NCI-H1694 (cell line): ENCODE measurements around the gene CYP3A7.
"Not testable (repeated sequence)": the region's sequence is repeated elsewhere in the genome, so short reads cannot be mapped to it uniquely, and the experiment has no call there.

Source experiments
- DNase-seq: peaks from one replicate; lab custom pipeline; 2025; lab: John Stamatoyannopoulos, UW

The CYP3A7 gene

DNA sequence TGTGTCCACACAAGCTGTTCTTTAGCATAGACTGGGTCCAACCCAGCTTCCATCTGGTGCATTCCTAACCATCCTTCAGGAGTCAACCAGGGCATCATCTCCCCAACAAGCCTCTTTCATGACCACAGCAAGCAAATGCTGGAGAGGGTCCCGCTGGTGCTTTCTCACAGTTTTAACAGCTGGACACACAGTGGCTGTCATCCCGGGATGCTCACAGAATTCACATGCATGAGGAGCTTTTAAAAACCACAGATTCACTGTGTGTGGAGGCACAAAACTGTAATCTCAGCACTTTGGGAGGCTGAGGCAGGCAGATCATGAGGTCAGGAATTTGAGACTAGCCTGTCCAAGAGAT, 6.4 kb upstream of the CYP3A7 start:
- no peak for DNase-seq

DNA sequence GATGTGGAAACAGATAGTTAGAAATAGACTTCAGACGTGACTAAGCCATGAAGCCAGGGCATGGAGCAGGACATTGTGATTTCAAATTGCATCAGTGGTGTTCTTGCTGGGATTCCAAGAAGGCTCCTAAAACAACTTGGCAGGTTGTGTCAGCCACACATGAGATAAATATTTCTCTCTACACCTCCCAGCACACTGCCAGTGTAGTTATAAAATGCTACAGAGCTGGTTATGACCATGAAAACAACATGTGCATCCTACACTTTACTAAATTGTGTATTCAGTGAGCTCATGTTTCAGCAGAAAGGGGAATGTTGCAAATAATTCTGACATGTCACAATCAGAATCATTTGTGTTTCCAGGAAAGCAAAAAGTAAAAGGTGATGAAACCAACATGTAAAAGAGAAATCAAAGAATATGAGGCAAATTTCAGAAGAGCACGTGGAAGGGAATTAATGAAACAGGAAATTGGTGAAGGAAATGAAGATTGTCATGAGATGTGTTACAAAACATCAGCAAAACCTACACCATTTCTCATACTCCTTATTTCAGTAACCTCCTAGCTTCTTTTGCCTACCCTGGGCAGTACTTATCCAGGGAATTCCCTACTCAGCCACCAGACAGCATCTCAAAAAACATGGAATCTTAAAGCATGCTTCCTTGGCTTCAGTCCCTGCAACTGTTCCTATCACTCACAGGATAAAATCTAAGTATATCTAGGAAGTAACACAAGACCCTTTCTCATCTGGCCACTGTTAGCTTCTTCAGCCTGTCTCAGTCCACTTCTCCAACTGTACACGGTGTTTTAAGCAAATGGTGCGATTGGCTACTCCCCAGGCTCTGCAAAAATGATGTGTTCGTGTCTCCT, 5.8 kb upstream of the CYP3A7 start:
- no peak for DNase-seq

DNA sequence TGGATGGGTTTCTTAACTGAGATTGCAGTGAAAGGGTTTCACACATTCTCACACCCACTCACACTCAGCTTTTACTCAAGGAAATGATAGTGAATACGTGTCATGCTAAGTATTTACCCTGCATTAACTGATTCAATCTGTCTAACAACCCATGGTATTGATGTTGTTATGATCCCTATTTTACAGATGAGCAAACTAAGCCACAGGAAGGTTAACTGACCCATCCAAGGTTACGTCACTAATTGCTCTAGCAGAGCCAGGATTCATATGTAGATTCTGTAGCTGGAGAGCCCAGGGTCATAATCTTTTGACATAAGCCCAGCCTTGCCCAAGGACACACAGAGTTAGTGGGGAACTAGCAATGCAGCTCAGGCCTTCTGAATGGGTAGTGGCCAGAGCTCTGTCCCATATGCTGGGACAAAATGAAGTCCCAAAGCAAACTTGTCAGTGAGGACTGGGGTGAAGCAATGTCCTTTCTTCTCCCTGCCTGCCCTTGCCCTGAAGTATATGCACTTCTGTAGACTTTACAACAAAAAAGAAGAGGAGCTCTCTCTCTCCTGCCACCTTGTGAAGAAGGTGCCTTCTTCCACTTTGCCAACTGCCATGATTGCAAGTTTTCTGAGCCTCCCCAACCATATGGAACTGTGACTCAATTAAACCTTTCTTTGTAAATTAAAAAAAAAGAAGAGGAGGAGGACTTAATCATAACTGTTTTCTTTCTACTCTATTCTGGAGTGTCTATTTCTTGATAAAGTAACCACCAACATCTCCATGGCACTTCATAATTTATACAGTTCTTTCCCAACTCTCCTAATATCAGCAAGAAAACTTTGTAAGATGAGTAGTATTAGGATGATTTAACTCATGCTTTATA, 4.9 kb upstream of the CYP3A7 start:
- DNase-seq, result no peak

DNA sequence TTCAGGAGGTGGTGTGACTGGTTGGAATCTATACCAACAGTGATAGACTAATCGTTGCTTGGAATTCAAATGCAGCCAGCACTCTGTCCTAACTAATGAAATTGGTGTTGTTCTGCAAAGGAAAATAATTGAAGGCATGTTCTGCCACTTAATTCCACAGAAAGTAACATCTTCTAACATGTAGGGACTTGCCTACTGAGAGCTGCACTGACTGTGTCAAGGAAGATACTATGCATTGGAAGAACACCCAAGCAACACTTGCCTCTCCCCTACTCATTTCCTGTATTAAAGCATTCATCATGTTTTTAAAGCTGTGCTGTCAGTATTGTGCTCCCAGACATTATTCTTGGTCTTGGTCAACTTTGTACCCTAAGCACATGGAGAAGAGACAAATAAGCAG, 2.7 kb upstream of the CYP3A7 start:
- DNase-seq, result no peak

DNA sequence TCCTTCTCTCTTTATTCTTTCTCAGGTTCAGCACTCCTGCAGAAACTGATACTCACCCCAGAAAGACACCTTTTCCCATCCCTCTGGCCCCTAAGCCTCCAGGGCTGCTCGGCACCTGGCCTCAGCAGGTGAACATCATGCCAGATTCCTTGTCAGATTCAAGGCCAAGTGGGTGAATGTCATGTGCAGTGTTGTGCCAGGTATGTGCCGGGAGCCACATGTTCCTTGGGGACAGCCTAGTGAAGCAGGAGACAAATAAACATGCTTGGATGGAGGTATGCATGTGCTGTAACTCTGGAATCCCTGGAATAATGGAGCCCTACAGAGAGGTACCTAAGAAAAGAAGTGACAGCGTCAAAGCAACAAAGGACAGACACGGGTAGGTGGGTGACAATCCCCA, 1.7 kb upstream of the CYP3A7 start:
- DNase-seq, result not testable (repeated sequence)

DNA sequence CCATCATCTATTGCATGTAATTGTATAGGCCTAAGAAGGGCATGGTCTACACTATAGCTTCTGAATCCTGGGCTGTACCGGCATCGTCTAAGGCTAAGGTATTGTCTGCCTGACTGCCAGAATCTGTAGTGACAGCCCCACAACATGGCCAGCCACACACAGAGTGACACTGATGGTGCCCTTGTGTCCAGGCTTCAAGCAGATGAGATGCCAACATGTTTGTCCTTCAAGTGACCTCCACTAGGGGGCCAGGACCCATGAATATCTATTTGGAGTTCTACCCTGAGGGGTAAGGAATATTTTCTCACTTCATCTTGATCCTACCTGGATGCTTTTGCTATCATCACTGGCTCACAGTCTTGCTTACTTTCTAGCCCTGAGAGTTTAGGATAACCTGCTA, 1.5 kb downstream of the CYP3A7 start:
- DNase-seq, result no peak

DNA sequence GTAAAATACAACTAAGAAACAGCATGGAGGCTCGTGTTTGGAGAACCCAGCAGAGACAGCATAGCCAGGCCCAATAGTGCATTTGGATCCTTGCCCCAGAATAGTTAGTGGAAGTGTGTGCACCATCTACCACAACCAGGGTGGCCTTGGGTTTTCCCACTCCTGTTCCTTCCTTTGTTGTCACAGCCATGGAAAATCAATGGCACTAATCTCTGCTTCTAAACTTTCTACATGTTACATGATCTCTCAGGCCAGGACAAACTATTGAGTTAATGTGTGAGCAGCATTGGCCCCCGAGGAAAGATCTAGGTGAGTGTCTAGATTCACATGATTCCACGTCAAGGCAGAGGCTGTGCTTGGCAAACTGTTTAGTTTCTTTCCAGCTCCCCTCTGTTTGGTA, 2.0 kb downstream of the CYP3A7 start:
- no peak for DNase-seq

DNA sequence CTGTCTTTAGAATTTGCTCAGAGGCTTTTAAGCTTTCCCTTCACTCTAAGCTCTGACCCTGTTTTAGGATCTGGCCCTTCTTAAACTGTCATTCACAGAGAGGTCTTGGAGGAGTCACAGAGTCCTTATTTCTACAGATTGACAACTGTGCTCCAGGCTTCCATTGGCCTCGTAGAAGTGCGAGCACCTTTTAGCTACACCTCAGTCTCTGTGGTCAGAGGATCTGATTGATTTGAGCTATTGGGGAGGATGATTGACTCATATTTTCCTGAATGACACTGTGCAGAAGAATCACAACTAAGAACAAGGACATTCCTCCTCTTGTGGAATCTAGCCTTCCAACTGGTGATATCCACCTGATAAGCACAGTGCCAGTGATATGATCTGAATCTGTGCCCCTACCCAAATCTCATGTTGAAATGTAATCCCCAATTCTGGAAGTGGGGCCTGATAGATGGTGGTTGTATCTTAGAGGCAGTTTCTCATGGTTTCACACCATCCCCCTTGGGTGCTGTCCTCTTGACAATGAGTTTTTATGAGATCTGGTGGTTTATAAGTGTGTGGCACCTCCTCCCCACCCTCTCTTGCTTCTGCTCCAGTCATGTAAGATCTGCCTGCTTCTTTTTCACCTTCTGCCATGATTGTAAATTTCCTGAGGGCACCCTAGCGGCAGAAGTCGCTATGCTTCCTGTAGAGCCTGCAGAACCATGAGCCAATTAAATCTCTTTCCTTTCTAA, 3.2 kb downstream of the CYP3A7 start:
- DNase-seq, result no peak

DNA sequence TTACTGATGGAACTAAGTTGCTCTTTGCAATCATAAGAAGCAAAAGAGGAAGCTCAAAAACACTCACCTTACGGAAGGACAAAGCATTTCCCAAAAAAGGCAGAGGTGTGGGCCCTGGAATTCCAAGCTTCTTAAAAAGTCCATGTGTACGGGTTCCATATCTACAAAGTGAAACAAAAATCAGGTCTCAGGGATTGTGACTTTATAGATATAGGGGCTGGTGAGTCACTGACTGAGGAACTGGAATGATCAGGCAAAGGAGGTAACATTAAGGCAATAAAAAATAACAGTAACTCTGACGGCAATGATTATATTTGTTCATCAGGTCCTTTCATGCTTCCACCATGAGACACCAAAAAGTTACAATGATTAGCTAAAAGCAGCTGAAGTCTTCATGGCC, 4.0 kb downstream of the CYP3A7 start:
- DNase-seq, result no peak

DNA sequence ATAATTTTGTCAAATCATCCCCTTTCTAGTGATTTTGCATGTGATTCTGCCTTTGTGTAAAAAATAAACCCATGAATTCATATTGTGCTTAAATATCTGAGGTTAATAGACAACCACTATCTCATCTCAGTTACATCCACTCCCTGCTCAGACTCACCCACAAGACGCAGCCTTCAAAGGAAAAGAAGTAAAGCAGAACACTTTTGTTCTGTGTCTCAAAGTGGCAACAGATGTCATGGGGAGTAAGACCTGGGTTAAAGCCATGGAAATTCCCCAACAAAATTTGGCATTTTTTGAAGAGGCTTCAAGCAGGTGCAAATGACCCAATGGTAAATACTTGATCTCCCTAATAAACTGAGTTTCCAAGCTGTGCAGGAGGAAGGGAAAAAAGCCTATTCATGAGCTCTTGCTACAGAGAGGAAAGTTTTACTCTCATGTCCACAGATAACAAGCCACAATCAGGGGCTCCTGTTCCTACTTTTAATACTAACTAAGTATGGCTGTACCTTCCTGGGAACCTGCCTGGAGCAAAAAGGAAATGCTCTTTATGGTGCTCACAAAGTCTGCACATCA, 4.7 kb downstream of the CYP3A7 start:
- no peak for DNase-seq

DNA sequence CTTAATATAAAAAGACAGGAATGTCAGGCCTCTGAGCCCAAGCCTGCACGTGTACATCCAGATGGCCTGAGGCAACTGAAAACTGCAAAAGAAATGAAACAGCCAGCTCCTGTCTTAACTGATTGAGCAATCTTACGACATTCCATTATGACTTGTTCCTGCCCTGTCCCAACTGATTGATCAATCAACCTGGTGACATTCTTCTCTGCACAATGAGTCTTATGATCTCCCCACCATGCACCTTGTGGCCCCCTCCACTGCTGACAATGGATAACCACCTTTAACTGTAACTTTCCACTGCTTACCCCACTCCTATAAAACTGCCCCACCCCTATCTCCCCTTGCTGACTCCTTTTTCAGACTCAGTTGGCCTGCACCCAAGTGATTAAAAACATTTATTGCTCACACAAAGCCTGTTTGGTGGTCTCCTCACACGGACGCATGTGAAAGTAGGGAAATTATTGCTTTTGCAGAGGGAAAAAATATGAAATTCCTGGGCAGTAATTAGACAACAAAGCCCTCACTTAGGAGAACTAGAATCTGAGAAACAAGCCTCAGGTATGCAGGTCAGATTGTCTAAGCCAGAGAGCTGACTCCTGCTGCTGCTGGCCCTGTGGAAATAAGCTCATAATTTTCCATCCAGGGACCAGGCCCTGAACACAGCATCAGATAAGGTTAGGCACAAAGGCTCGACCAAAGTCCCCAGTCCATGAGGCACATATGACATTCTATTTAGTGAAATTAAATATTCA, 5.3 kb downstream of the CYP3A7 start:
- no peak for DNase-seq

DNA sequence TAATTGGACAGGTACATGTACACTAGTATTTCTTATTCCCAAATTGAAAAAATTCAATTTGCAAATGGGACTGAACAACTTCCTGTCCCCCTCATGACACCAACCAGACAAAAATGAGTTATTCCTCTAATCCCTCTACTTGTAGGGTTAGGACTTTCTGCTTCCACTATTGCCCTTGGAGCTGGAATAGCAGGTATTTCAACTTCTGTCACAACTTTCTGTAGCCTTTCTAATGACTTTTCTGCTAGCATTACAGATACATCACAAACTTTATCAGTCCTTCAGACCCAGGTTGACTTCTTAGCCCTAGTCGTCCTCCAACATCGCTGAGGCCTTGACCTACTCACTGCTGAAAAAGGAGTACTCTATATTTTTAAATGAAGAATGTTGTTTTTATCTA, 6.4 kb downstream of the CYP3A7 start:
- no peak for DNase-seq

DNA sequence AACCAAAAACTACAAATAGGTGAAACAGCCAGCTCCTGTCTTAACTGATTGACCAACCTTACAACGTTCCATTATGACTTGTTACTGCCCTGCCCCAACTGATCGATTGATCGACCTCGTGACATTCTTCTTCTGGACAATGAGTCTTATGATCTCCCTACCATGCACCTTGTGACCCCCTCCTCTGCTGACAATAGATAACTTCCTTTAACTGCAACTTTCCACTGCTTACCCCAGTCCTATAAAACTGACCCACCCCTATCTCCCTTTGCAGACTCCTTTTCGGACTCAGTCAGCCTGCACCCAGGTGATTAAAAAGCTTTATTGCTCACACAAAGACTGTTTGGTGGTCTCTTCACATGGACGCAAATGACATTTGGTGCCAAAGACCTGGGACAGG, 11.8 kb downstream of the CYP3A7 start:
- not testable (repeated sequence) for DNase-seq

DNA sequence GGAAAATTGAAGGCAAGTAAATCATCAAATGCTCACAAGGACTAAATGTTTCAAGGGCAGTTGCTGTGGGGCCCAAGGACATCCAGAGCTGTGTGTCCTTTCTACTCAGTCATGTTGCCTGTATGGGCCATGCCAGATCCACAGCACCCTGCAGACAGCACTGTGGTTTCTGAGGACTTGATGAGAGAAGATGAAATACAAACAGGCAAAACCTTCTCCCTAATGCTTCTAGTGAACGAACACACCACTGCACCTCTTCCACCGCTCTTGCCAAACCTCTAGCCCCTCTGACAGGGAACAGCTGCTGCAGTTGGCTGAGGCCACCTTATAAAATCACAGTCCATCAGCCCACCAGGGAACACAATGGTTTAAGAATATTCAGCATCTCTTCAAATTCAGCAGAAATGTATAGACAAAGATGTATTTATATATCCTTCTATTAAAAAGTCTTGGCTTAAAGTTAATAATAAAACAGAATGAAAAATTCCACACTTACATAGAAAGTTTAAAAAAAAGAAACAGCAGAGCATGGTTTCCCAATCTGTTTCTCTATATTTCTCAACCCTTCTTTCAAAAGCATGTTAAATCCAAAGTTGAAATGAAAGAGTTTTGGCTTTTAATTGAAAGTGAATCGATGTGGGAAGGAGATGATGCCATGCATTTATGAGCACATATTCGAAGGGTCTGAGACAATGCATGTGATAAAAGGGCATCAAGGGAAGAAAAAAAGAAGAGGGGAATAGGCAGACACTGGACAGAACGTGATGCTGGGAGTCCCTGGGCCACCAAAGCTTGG, 14.0 kb downstream of the CYP3A7 start:
- DNase-seq, result no peak

DNA sequence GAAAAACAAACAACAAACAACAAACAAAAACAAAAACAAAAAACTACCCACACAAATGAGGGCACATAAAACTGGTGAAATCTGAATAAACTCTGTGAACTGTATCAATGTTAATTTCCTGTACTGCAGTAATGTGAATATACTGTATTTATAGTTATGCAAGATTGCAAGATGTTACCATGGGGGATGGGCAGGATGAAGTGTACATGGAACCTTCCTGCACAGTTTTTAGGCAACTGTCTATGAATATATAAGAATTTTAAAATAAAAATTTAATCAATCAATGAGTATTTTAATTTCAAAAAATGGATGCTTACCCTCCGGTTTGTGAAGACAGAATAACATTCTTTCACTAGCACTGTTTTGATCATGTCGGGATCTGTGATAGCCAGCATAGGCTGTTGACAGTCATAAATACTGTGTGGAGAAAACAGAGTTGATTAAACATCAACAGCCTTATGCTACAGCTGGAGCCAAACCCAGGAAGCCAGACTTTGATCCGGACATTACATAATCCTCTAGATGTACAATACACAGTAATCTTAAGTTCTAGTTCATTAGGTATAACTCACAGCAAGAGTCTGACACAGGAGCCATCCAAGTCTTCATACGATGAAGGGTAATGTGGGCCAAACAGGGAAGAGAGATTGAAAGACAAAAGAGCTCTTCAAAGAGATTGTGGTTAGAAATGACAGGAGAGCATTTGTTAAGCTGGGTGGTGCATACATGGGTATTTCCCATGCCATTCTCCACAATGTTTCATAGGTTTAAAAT, 14.8 kb downstream of the CYP3A7 start:
- DNase-seq, result no peak

DNA sequence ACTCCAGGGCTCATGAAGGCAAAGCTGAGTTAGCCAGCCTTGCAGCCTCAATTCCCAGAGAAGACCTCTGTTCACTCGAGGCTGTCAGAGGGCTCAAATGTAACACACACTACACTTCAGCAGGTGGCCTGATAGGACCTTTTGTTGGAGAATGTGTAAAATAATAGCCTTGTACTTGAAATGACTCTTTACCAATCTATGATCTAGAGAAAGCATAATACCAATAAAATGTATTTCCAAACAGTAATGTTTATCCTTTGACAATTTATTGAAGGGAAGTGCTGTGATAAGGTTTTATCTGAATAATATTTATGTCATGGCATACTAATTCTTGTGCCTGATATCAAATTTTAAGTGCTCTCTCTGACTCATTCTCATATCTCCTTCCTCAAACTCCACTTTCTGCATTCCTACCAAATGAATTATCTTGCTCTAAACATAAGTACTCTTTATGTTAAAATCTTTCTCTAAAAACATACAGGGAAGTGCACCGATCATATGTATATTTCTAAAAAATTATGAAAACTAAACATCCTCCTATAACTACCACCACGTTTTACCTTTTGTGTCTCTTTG, 20.9 kb downstream of the CYP3A7 start:
- no peak for DNase-seq

DNA sequence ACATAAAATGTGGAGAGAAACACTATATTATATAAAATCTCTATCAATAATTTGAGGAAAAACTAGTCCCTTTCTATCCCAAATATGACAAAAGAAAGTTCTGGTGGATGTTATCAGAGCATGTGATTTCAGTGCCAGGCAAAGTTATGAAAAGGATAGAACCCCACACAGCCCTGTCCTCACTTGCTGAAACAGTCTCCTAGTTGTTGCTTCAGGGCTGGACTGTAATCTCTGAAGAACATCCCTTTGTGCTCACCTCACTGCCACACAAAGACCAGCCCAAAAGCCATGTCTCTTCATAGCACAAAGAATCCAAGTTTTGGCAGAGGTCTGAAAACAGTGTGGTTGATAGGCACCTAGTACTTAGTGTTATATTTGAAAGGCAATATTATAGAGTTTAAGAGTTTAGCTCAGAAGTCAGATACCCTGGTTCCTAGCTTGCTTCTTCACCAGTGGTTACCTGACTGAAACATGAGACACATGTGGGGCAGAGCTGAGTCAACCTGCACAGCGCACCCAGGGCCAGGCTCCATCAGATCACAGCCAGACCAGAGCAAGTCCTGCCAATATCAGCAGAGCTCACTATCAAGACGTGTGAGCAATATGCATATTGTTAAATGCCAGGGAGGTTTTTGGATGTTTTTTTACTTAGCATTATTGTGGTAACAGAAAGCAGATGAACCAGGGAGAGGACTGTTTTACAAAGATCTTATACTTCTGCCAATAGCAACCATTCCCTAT, 25.0 kb downstream of the CYP3A7 start:
- no peak for DNase-seq

DNA sequence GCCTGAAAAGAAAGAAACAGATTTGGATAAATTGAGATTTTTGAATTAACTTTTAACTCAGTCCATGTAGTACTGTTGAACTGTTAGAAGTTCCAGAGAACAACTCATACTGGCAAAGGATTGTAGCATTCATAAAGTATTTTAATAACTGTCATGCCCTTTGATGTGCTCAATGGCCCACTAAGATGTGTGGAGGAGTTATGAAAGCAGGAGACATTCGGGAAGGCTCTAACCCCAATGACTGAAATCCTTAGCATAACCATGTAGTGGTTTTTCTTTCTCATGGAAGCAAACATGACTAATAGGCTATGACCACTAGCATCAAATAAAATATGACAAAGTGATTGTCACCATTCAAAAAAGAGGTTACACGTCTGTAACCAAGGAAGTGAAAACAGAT, 25.7 kb downstream of the CYP3A7 start:
- no peak for DNase-seq

DNA sequence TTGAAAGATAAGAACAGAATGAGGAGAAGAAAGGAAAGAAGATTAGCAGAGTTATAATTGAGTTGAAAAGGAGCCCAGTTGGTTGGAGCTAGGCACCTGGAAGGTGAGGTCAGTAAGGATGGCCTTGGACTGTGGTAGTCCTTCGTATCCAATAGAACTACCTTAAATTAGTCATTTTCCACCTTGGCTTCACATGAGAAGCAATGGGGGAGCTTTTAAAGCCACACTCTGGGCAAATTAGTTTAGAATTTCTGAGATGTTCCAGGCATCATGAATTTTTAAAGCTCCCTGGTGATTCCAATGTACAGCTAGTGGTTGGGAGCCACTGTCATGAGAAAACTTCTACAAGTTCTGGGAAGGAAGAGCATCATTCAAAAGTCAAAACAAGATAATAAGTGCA, 27.9 kb downstream of the CYP3A7 start:
- DNase-seq, result no peak
